Mesenchymal stem cell (in vitro differentiated cells and primary cell): ENCODE results near the gene BCO2. TPM values are rescaled to one million over a fixed set of nuclear protein-coding genes. Genes with fewer than 3 reads are reported as not detected.

Experiments used
- small RNA-seq: library from polyadenylated mRNA; stranded (forward); fragments of <200 nt; extraction: miRNeasy Mini kit (QIAGEN cat#:217004); gene quantifications from one replicate; pipeline ENCODE3, GENCODE V24; 2013; ENCODE audit warnings: low read depth

BCO2 gene

Small RNA genes lying within 50 kb of the gene (small RNA-seq; reads per million reads assigned to genes)
- gene MRPS36P4: not detected
